Vagina (tissue), 2 donors: Measurements from ENCODE around the gene ADM. TPM values are rescaled to one million over a fixed set of nuclear protein-coding genes. Genes with fewer than 3 reads are reported as not detected.

Experiments
- DNase-seq, 2 donors: peaks; one replicate each; pipeline ENCODE4 v3.0.0-alpha.2; 2017; ENCODE audit errors: extremely low spot score in 2 of 2
- H3K27ac ChIP-seq: fragments of 200-600 bp; sonication (generic); one replicate; pipeline ENCODE4 v1.5.1; 2019
- H3K27me3 ChIP-seq: fragments of 200-600 bp; sonication (generic); one replicate; pipeline ENCODE4 v1.5.1; 2019
- H3K36me3 ChIP-seq, 2 donors: fragments of 200-600 bp; sonication (generic); one replicate each; pipeline ENCODE4 v1.5.1; 2017 to 2019
- H3K4me1 ChIP-seq: fragments of 200-600 bp; sonication (generic); one replicate; pipeline ENCODE4 v1.5.1; 2019
- H3K4me3 ChIP-seq, 2 donors: fragments of 200-600 bp; sonication (generic); 1 replicate in 1 of 2; 2 replicates in 1 of 2; pipeline ENCODE4 v1.5.1; 2016 to 2019
- H3K9me3 ChIP-seq: fragments of 200-600 bp; sonication (generic); one replicate; pipeline ENCODE4 v1.5.1; 2019
- CTCF ChIP-seq, 3 experiments: fragments of 450-650 bp in 2 of 3; fragments of 200-600 bp in 1 of 3; sonication (generic) in 1 of 3; IDR thresholded peaks; one replicate each; pipeline ENCODE4 v1.5.1; 2017 to 2019; ENCODE audit warnings: antibody characterized with exemption in 3 of 3, mild to moderate bottlenecking in 2 of 3, moderate library complexity in 2 of 3
- POLR2A ChIP-seq, 2 donors: fragments of 450-650 bp; IDR thresholded peaks; one replicate each; pipeline ENCODE4 v1.6.1; 2017; ENCODE audit warnings: antibody characterized with exemption in 2 of 2, mild to moderate bottlenecking in 2 of 2, moderate library complexity in 2 of 2
- POLR2AphosphoS5 ChIP-seq, 2 donors: sonication (generic); formaldehyde crosslinking; IDR thresholded peaks; one replicate each; pipeline ENCODE4 v1.9.0; 2017; ENCODE audit warnings: antibody characterized with exemption in 2 of 2, mild to moderate bottlenecking in 2 of 2, low read depth in 1 of 2; ENCODE audit not compliant: insufficient read depth in 1 of 2
- intact Hi-C: fragments of 100-400 bp; cut with DNase I; formaldehyde crosslinking; loops from one replicate; pipeline ENCODE4 v1.15.1; 2023
- total RNA-seq: library from RNA; depleted of rRNA; stranded (reverse); fragments of >200 nt; gene quantifications from one replicate; pipeline ENCODE4 v1.2.3, GENCODE V29; 2016

The ADM gene
- total RNA-seq, 1 donor from 2014 or later = 130 TPM

GRCh38 chr11:10265936-10266335, 38.9 kb upstream of the ADM start:
- DNase-seq = no peak
- no peaks in the 10 kb centered on the region for H3K4me1 ChIP-seq
- H3K4me3 ChIP-seq = no peak overlapping the region
- no peak for TF ChIP-seq POLR2AphosphoS5 (IDR thresholded peaks at IDR 0.05; ENCODE audit: insufficient read depth in 1 of 2, low read depth in 1 of 2)
- no peak for TF ChIP-seq POLR2A (IDR thresholded peaks at IDR 0.05)
- TF ChIP-seq CTCF (IDR thresholded peaks at IDR 0.05) = no peak
- H3K9me3 ChIP-seq = no peaks in the 10 kb centered on the region
- no peaks in the 10 kb centered on the region for H3K36me3 ChIP-seq
- intact Hi-C loops = no loop called here
- no peaks in the 10 kb centered on the region for H3K27me3 ChIP-seq
- H3K27ac ChIP-seq = no peak overlapping the region

GRCh38 chr11:10267821-10268220, 37.1 kb upstream of the ADM start:
- DNase-seq = no peak
- Histone ChIP-seq H3K27me3 (no peaks in the 10 kb centered on the region), H3K27ac (no peak overlapping the region), H3K4me3 (no peak overlapping the region), H3K36me3 (no peaks in the 10 kb centered on the region), H3K4me1 (no peaks in the 10 kb centered on the region), H3K9me3 (no peaks in the 10 kb centered on the region)
- TF ChIP-seq CTCF (IDR thresholded peaks at IDR 0.05) = no peak
- TF ChIP-seq POLR2AphosphoS5 (IDR thresholded peaks at IDR 0.05; ENCODE audit: insufficient read depth in 1 of 2, low read depth in 1 of 2) = no peak
- TF ChIP-seq POLR2A (IDR thresholded peaks at IDR 0.05) = no peak
- intact Hi-C loops = no loop called here

- intact Hi-C loops = no loop called here
- no peaks in the 10 kb centered on the region for H3K27me3 ChIP-seq
- H3K4me3 ChIP-seq = no peak overlapping the region
- no peak overlapping the region for H3K27ac ChIP-seq
- TF ChIP-seq CTCF (IDR thresholded peaks at IDR 0.05) (no peak), POLR2A (IDR thresholded peaks at IDR 0.05) (no peak), POLR2AphosphoS5 (IDR thresholded peaks at IDR 0.05; ENCODE audit: insufficient read depth in 1 of 2, low read depth in 1 of 2) (no peak)
- H3K9me3 ChIP-seq = no peaks in the 10 kb centered on the region
- no peak for DNase-seq
- peaks cover 5% of the 10 kb centered on the region for H3K4me1 ChIP-seq
- H3K36me3 ChIP-seq = no peaks in the 10 kb centered on the region
Measured at GRCh38 chr11:10268746-10269488, 36.0 kb upstream of the ADM start.

- no peak for DNase-seq
- Histone ChIP-seq H3K9me3 (no peaks in the 10 kb centered on the region), H3K4me3 (no peak overlapping the region), H3K36me3 (no peaks in the 10 kb centered on the region), H3K27me3 (no peaks in the 10 kb centered on the region), H3K27ac (no peak overlapping the region), H3K4me1 (peaks cover 23% of the 10 kb centered on the region)
- intact Hi-C loops = no loop called here
- no peak for TF ChIP-seq POLR2AphosphoS5 (IDR thresholded peaks at IDR 0.05; ENCODE audit: insufficient read depth in 1 of 2, low read depth in 1 of 2)
- no peak for TF ChIP-seq POLR2A (IDR thresholded peaks at IDR 0.05)
- TF ChIP-seq CTCF (IDR thresholded peaks at IDR 0.05) = no peak
Measured at GRCh38 chr11:10272132-10272531, 32.7 kb upstream of the ADM start.

GRCh38 chr11:10273738-10274137, 31.1 kb upstream of the ADM start:
- intact Hi-C loops = no loop called here
- no peak for TF ChIP-seq POLR2A (IDR thresholded peaks at IDR 0.05)
- TF ChIP-seq POLR2AphosphoS5 (IDR thresholded peaks at IDR 0.05; ENCODE audit: insufficient read depth in 1 of 2, low read depth in 1 of 2) = no peak
- TF ChIP-seq CTCF (IDR thresholded peaks at IDR 0.05) = no peak
- Histone ChIP-seq H3K4me1 (peaks cover 23% of the 10 kb centered on the region), H3K36me3 (no peaks in the 10 kb centered on the region), H3K4me3 (no peak overlapping the region), H3K27me3 (no peaks in the 10 kb centered on the region), H3K27ac (no peak overlapping the region), H3K9me3 (no peaks in the 10 kb centered on the region)
- DNase-seq = no peak
